ENCODE measurements around the gene DGLUCY.

DNA sequence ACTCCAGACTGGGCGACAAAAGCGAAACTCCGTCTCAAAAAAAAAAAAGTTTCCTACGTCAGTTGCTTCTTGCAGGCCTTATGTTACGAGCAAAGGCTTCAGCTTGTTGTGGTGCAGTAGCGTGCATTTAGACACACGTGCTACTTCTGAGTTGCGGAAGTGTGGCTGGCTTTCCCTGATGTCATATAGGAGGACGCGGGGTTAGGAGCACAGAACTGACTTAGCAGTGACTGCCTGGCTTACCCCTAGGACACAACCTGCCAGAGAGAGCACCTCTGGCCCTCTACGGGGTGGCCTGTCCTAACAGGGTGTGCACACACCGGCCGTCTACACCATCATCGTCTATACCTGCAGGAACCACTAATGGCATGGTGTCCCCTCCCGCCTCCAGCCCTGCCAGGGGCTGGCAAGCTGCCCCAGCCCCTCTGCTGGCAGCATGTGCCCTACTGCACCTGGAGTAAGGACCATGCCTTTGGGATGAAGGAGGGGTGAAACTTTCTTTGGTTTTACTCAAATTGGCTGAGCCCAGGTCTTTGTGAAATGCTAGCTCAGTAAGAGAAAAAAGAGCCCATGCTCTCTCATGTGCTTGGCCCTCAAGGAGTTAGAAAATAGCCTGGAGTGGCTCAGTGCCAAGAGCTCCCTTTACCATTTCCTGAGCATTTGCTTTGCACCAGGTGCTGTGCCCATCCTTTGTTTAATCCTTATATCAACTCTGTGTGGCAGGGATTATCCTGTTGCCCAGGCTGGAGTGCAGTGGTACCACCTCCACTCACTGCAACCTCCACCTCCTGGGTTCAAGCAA is 132.4 kb downstream of the DGLUCY start:
- TF ChIP-seq EZH2 (IDR thresholded peaks at IDR 0.05; ENCODE audit: borderline replicate concordance) = no peak
- no peak for TF ChIP-seq CTCF (IDR thresholded peaks at IDR 0.05; ENCODE audit: poor library complexity)
